IMR-90 (cell line): Measurements from ENCODE around the gene ADAM23. TPM values are rescaled to one million over a fixed set of nuclear protein-coding genes. Genes with fewer than 3 reads are reported as not detected.

Source experiments
- ATAC-seq: fragments of 200-7000 bp; cut with Tn5 transposase; 2 replicates; pipeline ENCODE4 v1.9.1; 2020; ENCODE audit warnings: low read depth, mild to moderate bottlenecking, moderate library complexity
- BruUV-seq: library from RNA; stranded (reverse); fragments of 400-500 nt; replicated peaks from 2 replicates; lab custom pipeline; 2021; lab: Mats Ljungman, UMichigan
- CTCF ChIA-PET: fragments of 300-600 bp; formaldehyde crosslinking; extraction: SDS; loops from one replicate; lab custom pipeline; 2021; ENCODE audit warnings: antibody characterized with exemption; lab: Yijun Ruan, JAX
- POLR2A ChIA-PET: fragments of 300-600 bp; sonication (Branson Sonifier 250); formaldehyde crosslinking; loops from one replicate; lab custom pipeline; 2022; ENCODE audit warnings: antibody characterized with exemption; ENCODE audit not compliant: unreplicated experiment; lab: Charles Lee
- DNase-seq: peaks from one replicate; pipeline ENCODE4 v3.0.0; 2013
- H2AFZ ChIP-seq: replicated peaks from 2 replicates; pipeline ENCODE3; 2013; ENCODE audit warnings: low read length, mild to moderate bottlenecking; ENCODE audit not compliant: poor library complexity
- H2AK5ac ChIP-seq: 2 replicates; pipeline ENCODE4 v1.6.1; 2013; ENCODE audit warnings: low read depth, low read length, inconsistent platforms
- H2AK9ac ChIP-seq: replicated peaks from 2 replicates; pipeline ENCODE3; 2013; ENCODE audit warnings: mild to moderate bottlenecking, low read depth, low read length, moderate library complexity; ENCODE audit not compliant: poor library complexity
- H2BK120ac ChIP-seq: 2 replicates; pipeline ENCODE4 v1.6.1; 2013; ENCODE audit warnings: low read depth, low read length, inconsistent platforms
- H2BK15ac ChIP-seq: 3 replicates; pipeline ENCODE4 v1.6.1; 2013; ENCODE audit warnings: low read depth, low read length, inconsistent platforms
- H2BK20ac ChIP-seq: 2 replicates; pipeline ENCODE4 v1.6.1; 2013; ENCODE audit warnings: low read depth, mild to moderate bottlenecking, inconsistent platforms, low read length, moderate library complexity
- H2BK5ac ChIP-seq: 2 replicates; pipeline ENCODE4 v1.6.1; 2013; ENCODE audit warnings: mild to moderate bottlenecking, low read depth, low read length, inconsistent platforms; ENCODE audit not compliant: poor library complexity, severe bottlenecking
- H3K14ac ChIP-seq: replicated peaks from 2 replicates; pipeline ENCODE4 v1.6.1; 2013; ENCODE audit warnings: low read depth, low read length, inconsistent platforms
- H3K18ac ChIP-seq: 2 replicates; pipeline ENCODE4 v1.6.1; 2013; ENCODE audit warnings: low read depth, low read length, control low read depth
- H3K23ac ChIP-seq: 2 replicates; pipeline ENCODE4 v1.6.1; 2013; ENCODE audit warnings: low read depth, low read length, inconsistent platforms
- H3K27ac ChIP-seq: 2 replicates; pipeline ENCODE4 v1.5.1; 2013; ENCODE audit warnings: mild to moderate bottlenecking, control low read depth, low read length; ENCODE audit not compliant: insufficient read depth
- H3K27me3 ChIP-seq: 2 replicates; pipeline ENCODE4 v1.6.1; 2013; ENCODE audit warnings: low read length; ENCODE audit not compliant: control insufficient read depth, insufficient read depth
- H3K36me3 ChIP-seq: 2 replicates; pipeline ENCODE4 v1.6.1; 2013; ENCODE audit warnings: low read length, mixed read lengths; ENCODE audit not compliant: control insufficient read depth, insufficient read depth
- H3K4ac ChIP-seq: 2 replicates; pipeline ENCODE4 v1.6.1; 2013; ENCODE audit warnings: low read depth, low read length, inconsistent platforms
- H3K4me1 ChIP-seq: 2 replicates; pipeline ENCODE4 v1.6.1; 2013; ENCODE audit warnings: low read length, mixed read lengths; ENCODE audit not compliant: control insufficient read depth, insufficient read depth
- H3K4me2 ChIP-seq: 2 replicates; pipeline ENCODE4 v1.6.1; 2013; ENCODE audit warnings: low read depth, mild to moderate bottlenecking, control low read depth, low read length, moderate library complexity
- H3K4me3 ChIP-seq: 2 replicates; pipeline ENCODE4 v1.5.1; 2013; ENCODE audit warnings: low read depth, mild to moderate bottlenecking, control low read depth, low read length, moderate library complexity; ENCODE audit not compliant: insufficient read depth
- H3K56ac ChIP-seq: 2 replicates; pipeline ENCODE4 v1.6.1; 2013; ENCODE audit warnings: low read length, inconsistent platforms; ENCODE audit not compliant: insufficient read depth; ENCODE audit errors: extremely low read depth
- H3K79me1 ChIP-seq, 2 experiments: 2 replicates each; pipeline ENCODE4 v1.6.1; 2013; ENCODE audit warnings: low read length in 2 of 2, inconsistent platforms in 1 of 2, low read depth in 1 of 2
- H3K9ac ChIP-seq: 2 replicates; pipeline ENCODE4 v1.6.1; 2013; ENCODE audit warnings: low read depth, low read length, control low read depth
- H3K9me1 ChIP-seq: 2 replicates; pipeline ENCODE4 v1.6.1; 2013; ENCODE audit warnings: low read length, inconsistent platforms; ENCODE audit not compliant: insufficient read depth
- H3K9me3 ChIP-seq: 2 replicates; pipeline ENCODE4 v1.6.1; 2013; ENCODE audit warnings: low read length; ENCODE audit not compliant: control insufficient read depth, insufficient read depth
- H4K20me1 ChIP-seq: 2 replicates; pipeline ENCODE4 v1.6.1; 2013; ENCODE audit warnings: low read length, inconsistent platforms; ENCODE audit not compliant: insufficient read depth
- H4K5ac ChIP-seq: 2 replicates; pipeline ENCODE4 v1.6.1; 2013; ENCODE audit warnings: mild to moderate bottlenecking, low read depth, low read length, control low read depth
- H4K8ac ChIP-seq, 2 experiments: 2 replicates each; pipeline ENCODE4 v1.6.1; 2013; ENCODE audit warnings: low read depth in 2 of 2, low read length in 2 of 2, control low read depth in 1 of 2, inconsistent platforms in 1 of 2
- H4K91ac ChIP-seq: 2 replicates; pipeline ENCODE4 v1.6.1; 2013; ENCODE audit warnings: low read depth, low read length, inconsistent platforms; ENCODE audit not compliant: insufficient read depth
- BHLHE40 ChIP-seq: fragments of 150-350 bp; IDR thresholded peaks from 2 replicates; pipeline ENCODE4 v1.6.1; 2016; ENCODE audit warnings: mild to moderate bottlenecking, low read depth, low read length
- CEBPB ChIP-seq: IDR thresholded peaks from 2 replicates; pipeline ENCODE4 v1.6.1; 2012; ENCODE audit warnings: low read depth, low read length, improper control_type of control experiment
- MAZ ChIP-seq: IDR thresholded peaks from 2 replicates; pipeline ENCODE4 v1.6.1; 2012; ENCODE audit warnings: low read depth, mild to moderate bottlenecking, low read length, improper control_type of control experiment, moderate library complexity, borderline replicate concordance
- MXI1 ChIP-seq: IDR thresholded peaks from 2 replicates; pipeline ENCODE4 v1.6.1; 2012; ENCODE audit warnings: low read depth, mild to moderate bottlenecking, low read length, moderate library complexity, borderline replicate concordance
- NFE2L2 ChIP-seq: fragments of 150-350 bp; IDR thresholded peaks from 2 replicates; pipeline ENCODE4 v1.6.1; 2016; ENCODE audit warnings: low read depth, mild to moderate bottlenecking, low read length
- RAD21 ChIP-seq: IDR thresholded peaks from 2 replicates; pipeline ENCODE4 v1.6.1; 2012; ENCODE audit warnings: low read length, improper control_type of control experiment
- RCOR1 ChIP-seq: IDR thresholded peaks from 2 replicates; pipeline ENCODE4 v1.6.1; 2012; ENCODE audit warnings: mild to moderate bottlenecking, low read length, improper control_type of control experiment; ENCODE audit not compliant: insufficient replicate concordance
- SMC3 ChIP-seq: fragments of 150-350 bp; IDR thresholded peaks from 2 replicates; pipeline ENCODE4 v1.6.1; 2016; ENCODE audit warnings: low read depth, mild to moderate bottlenecking, antibody characterized with exemption, low read length, moderate library complexity
- WGBS, 2 experiments: methylation state at CpG; one replicate each; pipeline versions ENCODE4 v1.1.5 to v1.1.7; 2013; ENCODE audit warnings: missing lambda C conversion rate in 2 of 2; ENCODE audit not compliant: insufficient read length in 1 of 2; ENCODE audit errors: extremely low coverage in 2 of 2; 5-methylcytosine and 5-hydroxymethylcytosine counted together
- dilution Hi-C: fragments of 300-500 bp; cut with HindIII; formaldehyde crosslinking; loops from one replicate; pipeline ENCODE4 v1.14.3; 2018; ENCODE audit warnings: low sequenced_read_pairs; ENCODE audit not compliant: unreplicated experiment
- in situ Hi-C: fragments of 300-500 bp; cut with MboI; formaldehyde crosslinking; loops from 3 replicates; pipeline ENCODE4 v1.14.3; 2019; ENCODE audit warnings: low sequenced_read_pairs, inconsistent platforms, mixed read lengths
- intact Hi-C: fragments of 100-400 bp; cut with micrococcal nuclease; formaldehyde crosslinking; loops from 2 replicates; pipeline ENCODE4 v1.10.0; 2022
- polyA plus RNA-seq, 3 experiments: library from polyadenylated mRNA; depleted of rRNA; stranded (reverse); fragments of >200 nt; gene quantifications; 2 replicates each; pipeline ENCODE4 v1.2.3, GENCODE V29; 2012; ENCODE audit warnings: low replicate concordance in 1 of 3
- total RNA-seq: library from RNA; depleted of rRNA; stranded (reverse); fragments of >200 nt; gene quantifications from 2 replicates; pipeline ENCODE4 v1.2.3, GENCODE V29; 2012
- TF ChIP-seq, protein P1 (sequence below): conservative IDR thresholded peaks from 2 replicates; pipeline ENCODE4 v1.5.1; 2012; ENCODE audit warnings: mild to moderate bottlenecking, low read depth, low read length, improper control_type of control experiment
- TF ChIP-seq, protein P2 (sequence below): fragments of 150-350 bp; IDR thresholded peaks from 2 replicates; pipeline ENCODE4 v1.6.1; 2017; ENCODE audit warnings: mild to moderate bottlenecking, antibody characterized with exemption, low read length, low read depth
- TF ChIP-seq, protein P3 (sequence below): fragments of 150-350 bp; IDR thresholded peaks from 2 replicates; pipeline ENCODE4 v1.6.1; 2016; ENCODE audit warnings: low read depth, mild to moderate bottlenecking, low read length, moderate library complexity, borderline replicate concordance

The ADAM23 gene
- total and polyA plus RNA-seq, 2 of the 4 experiments (the other 2 are of a cell fraction) = 2.9 to 10.3 TPM

DNA sequence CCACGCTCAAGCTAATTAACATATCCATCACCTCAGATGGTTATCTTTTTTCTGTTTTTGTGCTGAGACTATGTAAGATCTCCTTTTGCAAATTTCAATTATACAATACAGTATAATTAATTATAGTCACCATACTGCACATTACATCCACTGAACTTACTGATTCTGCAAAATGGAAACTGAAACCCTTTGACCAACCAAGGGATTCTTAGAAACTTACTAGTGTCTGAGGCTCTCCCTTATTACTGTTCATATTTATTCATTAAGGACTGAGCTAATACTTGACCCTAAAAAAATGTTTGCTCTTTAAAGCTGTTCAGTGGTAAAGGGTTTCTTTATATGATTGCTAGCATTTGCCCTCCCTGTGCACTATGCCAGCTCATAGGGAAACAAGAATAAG, 50.7 kb downstream of the ADAM23 start:
- in situ Hi-C loops = no loop called here

More for the DNA sequence above, 50.7 kb downstream of the ADAM23 start:
- DNase-seq = no peak
- H4K8ac ChIP-seq = no peak overlapping the region
- H4K91ac ChIP-seq = no peak overlapping the region
- no peak overlapping the region for H3K56ac ChIP-seq
- no peak for ATAC-seq
- H4K20me1 ChIP-seq = no peaks in the 10 kb centered on the region
- no peak overlapping the region for H2BK5ac ChIP-seq
- H3K4me1 ChIP-seq = no peaks in the 10 kb centered on the region
- H2BK15ac ChIP-seq = no peak overlapping the region
- no peak overlapping the region for H3K14ac ChIP-seq
- H3K27ac ChIP-seq = no peak overlapping the region
- no TSS peak for BruUV-seq
- ChIA-PET CTCF (no interaction called here), POLR2A (no interaction called here)
- H3K18ac ChIP-seq = no peak overlapping the region
- TF ChIP-seq NFE2L2 = no peak
- TF ChIP-seq SMC3 = no peak
- TF ChIP-seq MXI1 = no peak
- no peak for TF ChIP-seq CEBPB
- TF ChIP-seq RCOR1 = no peak
- no peak for TF ChIP-seq RAD21
- TF ChIP-seq, protein P1, sequence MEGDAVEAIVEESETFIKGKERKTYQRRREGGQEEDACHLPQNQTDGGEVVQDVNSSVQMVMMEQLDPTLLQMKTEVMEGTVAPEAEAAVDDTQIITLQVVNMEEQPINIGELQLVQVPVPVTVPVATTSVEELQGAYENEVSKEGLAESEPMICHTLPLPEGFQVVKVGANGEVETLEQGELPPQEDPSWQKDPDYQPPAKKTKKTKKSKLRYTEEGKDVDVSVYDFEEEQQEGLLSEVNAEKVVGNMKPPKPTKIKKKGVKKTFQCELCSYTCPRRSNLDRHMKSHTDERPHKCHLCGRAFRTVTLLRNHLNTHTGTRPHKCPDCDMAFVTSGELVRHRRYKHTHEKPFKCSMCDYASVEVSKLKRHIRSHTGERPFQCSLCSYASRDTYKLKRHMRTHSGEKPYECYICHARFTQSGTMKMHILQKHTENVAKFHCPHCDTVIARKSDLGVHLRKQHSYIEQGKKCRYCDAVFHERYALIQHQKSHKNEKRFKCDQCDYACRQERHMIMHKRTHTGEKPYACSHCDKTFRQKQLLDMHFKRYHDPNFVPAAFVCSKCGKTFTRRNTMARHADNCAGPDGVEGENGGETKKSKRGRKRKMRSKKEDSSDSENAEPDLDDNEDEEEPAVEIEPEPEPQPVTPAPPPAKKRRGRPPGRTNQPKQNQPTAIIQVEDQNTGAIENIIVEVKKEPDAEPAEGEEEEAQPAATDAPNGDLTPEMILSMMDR = no peak
- no peak for TF ChIP-seq BHLHE40
- TF ChIP-seq, protein P2, sequence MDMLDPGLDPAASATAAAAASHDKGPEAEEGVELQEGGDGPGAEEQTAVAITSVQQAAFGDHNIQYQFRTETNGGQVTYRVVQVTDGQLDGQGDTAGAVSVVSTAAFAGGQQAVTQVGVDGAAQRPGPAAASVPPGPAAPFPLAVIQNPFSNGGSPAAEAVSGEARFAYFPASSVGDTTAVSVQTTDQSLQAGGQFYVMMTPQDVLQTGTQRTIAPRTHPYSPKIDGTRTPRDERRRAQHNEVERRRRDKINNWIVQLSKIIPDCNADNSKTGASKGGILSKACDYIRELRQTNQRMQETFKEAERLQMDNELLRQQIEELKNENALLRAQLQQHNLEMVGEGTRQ = no peak
- TF ChIP-seq, protein P3, sequence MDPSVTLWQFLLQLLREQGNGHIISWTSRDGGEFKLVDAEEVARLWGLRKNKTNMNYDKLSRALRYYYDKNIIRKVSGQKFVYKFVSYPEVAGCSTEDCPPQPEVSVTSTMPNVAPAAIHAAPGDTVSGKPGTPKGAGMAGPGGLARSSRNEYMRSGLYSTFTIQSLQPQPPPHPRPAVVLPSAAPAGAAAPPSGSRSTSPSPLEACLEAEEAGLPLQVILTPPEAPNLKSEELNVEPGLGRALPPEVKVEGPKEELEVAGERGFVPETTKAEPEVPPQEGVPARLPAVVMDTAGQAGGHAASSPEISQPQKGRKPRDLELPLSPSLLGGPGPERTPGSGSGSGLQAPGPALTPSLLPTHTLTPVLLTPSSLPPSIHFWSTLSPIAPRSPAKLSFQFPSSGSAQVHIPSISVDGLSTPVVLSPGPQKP = no peak
- TF ChIP-seq MAZ = no peak
- no peak overlapping the region for H4K5ac ChIP-seq
- no peak overlapping the region for H2BK120ac ChIP-seq
- H3K9me3 ChIP-seq = no peaks in the 10 kb centered on the region
- H3K4ac ChIP-seq = no peak overlapping the region
- H3K4me3 ChIP-seq = no peak overlapping the region
- no peaks in the 10 kb centered on the region for H3K36me3 ChIP-seq
- no peak overlapping the region for H2BK20ac ChIP-seq
- H2AK9ac ChIP-seq = no peak overlapping the region
- no peaks in the 10 kb centered on the region for H3K9me1 ChIP-seq
- WGBS, 2 experiments = no CpG with 5 or more reads among the region's 1 CpG
- no peak overlapping the region for H2AFZ ChIP-seq
- H3K4me2 ChIP-seq = no peak overlapping the region
- intact Hi-C loops (no loop called here), dilution Hi-C loops (no loop called here)
- H3K23ac ChIP-seq = no peak overlapping the region
- no peaks in the 10 kb centered on the region; a peak in 1 of 4 replicates for H3K79me1 ChIP-seq
- H3K27me3 ChIP-seq = no peaks in the 10 kb centered on the region
- H3K9ac ChIP-seq = no peak overlapping the region
- H2AK5ac ChIP-seq = no peak overlapping the region
